NB4 (cell line): ENCODE data around the gene MAN1A1.
"Not testable (repeated sequence)": the region's sequence is repeated elsewhere in the genome, so short reads cannot be mapped to it uniquely, and the experiment has no call there.

Experiments
- DNase-seq: peaks from one replicate; pipeline ENCODE4 v3.0.0; 2010; ENCODE audit warnings: low read depth
- H3K4me3 ChIP-seq: one replicate; pipeline ENCODE4 v1.5.1; 2011; ENCODE audit warnings: mild to moderate bottlenecking, low read depth, low read length, moderate library complexity
- MYC ChIP-seq: IDR thresholded peaks from 2 replicates; pipeline ENCODE4 v1.6.1; 2011; ENCODE audit warnings: low read depth, low read length
- POLR2A ChIP-seq: IDR thresholded peaks from 2 replicates; pipeline ENCODE4 v1.6.1; 2011; ENCODE audit warnings: mild to moderate bottlenecking; ENCODE audit not compliant: insufficient read length; ENCODE audit errors: extremely low read depth
- TF ChIP-seq, protein P1 (sequence below): IDR thresholded peaks from 2 replicates; pipeline ENCODE4 v1.6.1; 2011; ENCODE audit warnings: low read depth, low read length
- TF ChIP-seq, protein P2 (sequence below): IDR thresholded peaks from one replicate; pipeline ENCODE4 v1.5.1; 2012; ENCODE audit warnings: low read depth, low read length

The MAN1A1 gene

DNA sequence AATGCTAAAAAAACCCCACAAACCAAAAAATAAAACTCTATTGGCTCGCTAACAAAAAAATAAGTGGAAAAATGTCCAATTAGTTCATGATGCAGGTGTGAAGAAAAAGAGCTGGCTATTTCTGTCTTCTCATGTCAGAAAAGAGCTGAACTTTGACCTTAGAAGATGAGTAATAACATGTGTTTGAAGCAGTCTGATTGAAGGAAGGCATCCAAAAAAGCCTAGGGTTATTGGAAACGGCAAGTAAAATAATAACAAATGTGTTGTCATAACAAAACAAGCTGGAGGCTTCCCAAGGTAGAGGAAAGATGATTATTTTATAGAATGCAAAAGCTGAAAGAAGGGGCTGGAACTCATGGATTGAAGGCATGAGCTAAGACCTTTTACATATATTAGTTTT is 176.7 kb downstream of the MAN1A1 start:
- TF ChIP-seq MYC (no peak), POLR2A (no peak)
- TF ChIP-seq, protein P1, sequence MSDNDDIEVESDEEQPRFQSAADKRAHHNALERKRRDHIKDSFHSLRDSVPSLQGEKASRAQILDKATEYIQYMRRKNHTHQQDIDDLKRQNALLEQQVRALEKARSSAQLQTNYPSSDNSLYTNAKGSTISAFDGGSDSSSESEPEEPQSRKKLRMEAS, result no peak
- TF ChIP-seq, protein P2, sequence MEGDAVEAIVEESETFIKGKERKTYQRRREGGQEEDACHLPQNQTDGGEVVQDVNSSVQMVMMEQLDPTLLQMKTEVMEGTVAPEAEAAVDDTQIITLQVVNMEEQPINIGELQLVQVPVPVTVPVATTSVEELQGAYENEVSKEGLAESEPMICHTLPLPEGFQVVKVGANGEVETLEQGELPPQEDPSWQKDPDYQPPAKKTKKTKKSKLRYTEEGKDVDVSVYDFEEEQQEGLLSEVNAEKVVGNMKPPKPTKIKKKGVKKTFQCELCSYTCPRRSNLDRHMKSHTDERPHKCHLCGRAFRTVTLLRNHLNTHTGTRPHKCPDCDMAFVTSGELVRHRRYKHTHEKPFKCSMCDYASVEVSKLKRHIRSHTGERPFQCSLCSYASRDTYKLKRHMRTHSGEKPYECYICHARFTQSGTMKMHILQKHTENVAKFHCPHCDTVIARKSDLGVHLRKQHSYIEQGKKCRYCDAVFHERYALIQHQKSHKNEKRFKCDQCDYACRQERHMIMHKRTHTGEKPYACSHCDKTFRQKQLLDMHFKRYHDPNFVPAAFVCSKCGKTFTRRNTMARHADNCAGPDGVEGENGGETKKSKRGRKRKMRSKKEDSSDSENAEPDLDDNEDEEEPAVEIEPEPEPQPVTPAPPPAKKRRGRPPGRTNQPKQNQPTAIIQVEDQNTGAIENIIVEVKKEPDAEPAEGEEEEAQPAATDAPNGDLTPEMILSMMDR, result no peak
- H3K4me3 ChIP-seq, result no peak overlapping the region
- no peak for DNase-seq

DNA sequence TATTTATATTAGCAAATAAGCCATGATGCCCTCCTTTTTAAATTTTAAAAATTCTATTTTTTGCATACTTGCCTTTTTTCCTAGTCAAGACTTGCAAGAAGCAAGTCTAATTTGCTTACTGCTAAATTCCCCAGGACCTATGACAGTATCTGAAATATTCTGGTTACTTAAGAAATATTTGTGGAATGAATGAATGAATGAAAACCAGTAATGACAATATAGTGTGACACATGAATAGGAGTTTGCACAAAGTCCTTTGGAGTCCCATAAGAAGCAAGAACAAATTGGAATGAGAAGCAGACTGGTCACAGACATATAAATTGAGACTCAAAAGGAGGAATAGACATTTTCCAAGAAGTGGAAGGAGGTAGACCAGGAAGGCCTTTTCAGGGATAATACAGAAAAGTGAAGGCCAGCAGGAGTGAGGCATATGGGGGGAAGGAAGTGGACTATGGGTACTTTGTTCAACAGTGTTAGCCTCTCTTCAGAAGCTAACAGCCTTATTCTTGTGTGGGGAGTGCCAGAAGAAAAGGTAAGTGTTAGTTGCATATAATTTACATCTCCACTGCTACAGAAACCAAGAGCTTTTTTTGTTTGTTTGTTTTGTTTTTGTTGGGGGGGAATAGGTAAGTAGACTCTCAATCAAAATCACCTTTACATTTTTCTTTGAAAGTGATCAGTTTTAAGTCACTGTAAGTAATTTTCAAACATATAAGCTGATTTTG is 177.5 kb downstream of the MAN1A1 start:
- TF ChIP-seq MYC (no peak), POLR2A (no peak)
- TF ChIP-seq, protein P2, result no peak
- TF ChIP-seq, protein P1, result no peak
- H3K4me3 ChIP-seq, result no peak overlapping the region
- DNase-seq, result no peak

DNA sequence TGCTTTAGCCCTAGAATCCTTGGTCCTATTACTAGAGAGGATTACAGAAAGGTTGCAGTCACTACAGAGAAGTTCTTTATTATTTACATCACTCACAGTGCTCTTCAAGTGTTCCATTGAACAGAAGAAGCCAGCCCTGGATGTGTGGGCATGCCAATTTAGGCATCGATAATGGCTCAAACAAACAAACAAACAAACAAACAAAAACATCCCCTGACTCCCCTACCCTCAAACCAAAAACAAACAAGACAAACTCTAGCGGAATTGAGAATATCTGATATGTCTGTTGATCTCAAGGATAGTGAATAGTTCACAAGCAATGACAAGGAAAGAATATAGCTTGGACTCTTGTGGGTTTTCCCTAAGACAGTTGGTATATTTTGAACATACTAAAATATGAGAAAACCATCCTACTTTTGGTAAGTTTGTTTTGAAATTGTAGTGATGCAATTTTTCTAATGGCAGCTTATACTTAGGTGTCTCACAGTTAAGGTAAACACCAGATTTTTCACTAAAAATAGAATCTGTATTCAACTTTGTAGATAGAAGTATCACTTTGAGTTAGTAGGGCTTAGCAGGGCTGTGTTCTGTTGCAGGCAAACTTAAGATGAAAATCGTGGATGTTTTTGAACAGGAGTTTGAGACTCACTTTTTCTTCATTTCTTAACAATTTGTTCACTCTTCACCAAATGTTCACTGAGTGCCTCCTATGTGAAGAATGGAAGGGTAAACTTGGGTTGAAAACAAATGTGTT is 178.3 kb downstream of the MAN1A1 start:
- DNase-seq, result no peak
- TF ChIP-seq, protein P1, result no peak
- TF ChIP-seq MYC (no peak), POLR2A (no peak)
- TF ChIP-seq, protein P2, result no peak
- no peak overlapping the region for H3K4me3 ChIP-seq

DNA sequence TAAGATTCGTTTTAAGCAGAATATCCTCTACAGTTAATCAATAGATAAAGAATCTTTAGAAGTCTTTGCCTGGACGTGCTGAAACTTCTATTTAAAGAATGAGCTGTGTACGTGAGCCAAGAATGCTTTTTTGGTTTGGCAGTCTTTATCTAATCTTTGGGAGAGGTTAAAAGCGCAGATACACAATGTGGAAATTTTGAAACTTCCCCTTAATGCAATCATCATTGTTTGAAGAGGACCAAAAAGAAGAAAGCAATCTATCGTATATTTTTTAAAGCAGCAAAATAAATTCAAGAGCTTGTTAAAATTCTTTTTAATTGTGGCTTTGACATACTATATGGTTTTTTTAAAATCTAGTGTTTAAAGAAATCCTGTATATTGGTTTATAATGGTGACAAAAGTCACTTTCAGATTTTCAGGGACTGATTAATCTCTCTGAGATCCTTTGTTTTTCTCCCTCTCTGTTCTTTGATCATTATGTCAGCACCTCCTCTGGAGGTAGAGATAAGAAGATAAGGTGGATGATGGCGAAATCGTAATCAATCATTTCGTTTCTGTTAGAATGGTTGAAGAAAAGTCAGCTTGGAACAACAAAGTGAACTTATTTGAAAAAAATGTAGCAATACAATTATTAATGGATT is 179.0 kb downstream of the MAN1A1 start:
- H3K4me3 ChIP-seq, result no peak overlapping the region
- no peak for DNase-seq
- no peak for TF ChIP-seq MYC
- no peak for TF ChIP-seq POLR2A
- TF ChIP-seq, protein P1, result no peak
- TF ChIP-seq, protein P2, result no peak

DNA sequence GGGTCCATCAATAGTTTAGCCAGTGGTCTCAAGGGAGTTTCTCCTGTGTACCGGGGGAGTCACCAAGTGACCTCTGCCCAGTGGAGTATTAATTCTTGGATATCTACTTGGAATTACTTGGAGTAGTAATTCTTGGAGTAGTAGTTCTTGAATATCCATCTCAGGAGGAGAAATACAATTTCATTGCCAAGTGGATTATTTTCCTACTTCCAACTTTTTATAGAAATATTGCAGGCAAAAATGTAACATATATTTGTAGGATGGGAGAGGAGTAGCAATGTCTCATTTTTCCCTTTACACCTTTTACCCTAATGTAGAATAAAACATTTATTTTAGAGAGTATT is 179.5 kb downstream of the MAN1A1 start:
- TF ChIP-seq POLR2A, result no peak
- TF ChIP-seq, protein P1, result no peak
- no peak for TF ChIP-seq MYC
- TF ChIP-seq, protein P2, result no peak
- no peak for DNase-seq
- H3K4me3 ChIP-seq, result no peak overlapping the region

DNA sequence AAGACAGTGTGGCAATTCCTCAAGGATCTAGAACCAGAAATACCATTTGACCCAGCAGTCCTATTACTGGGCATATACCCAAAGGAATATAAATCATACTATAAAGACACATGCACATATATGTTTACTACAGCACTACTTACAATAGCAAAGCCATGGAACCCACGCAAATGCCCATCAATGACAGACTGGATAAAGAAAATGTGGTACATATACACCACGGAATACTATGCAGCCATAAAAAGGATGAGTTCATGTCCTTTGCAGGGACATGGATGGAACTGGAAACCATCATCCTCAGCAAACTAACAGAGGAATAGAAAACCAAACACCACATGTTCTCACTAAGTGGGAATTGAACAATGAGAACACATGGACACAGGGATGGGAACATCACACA is 180.2 kb downstream of the MAN1A1 start:
- not testable (repeated sequence) for DNase-seq, H3K4me3 ChIP-seq
